ENCODE data around the gene PLEKHM3. TPM values are rescaled to one million over a fixed set of nuclear protein-coding genes. Genes with fewer than 3 reads are reported as not detected.

PLEKHM3 gene
- total RNA-seq, 4 donors from 2014 or later: 14.9 to 28.3 (median 21.0) TPM

GRCh38 chr2:208001924-208002323 is 23.4 kb downstream of the PLEKHM3 start:
- no peak for DNase-seq (ENCODE audit: low spot score in 2 of 2)

GRCh38 chr2:208000701-208001395 is 24.5 kb downstream of the PLEKHM3 start:
- no peak for DNase-seq (ENCODE audit: low spot score in 2 of 2)
- no peak for TF ChIP-seq POLR2AphosphoS5 (IDR thresholded peaks at IDR 0.05)
- no peak for TF ChIP-seq CTCF (IDR thresholded peaks at IDR 0.05)
- TF ChIP-seq POLR2A (IDR thresholded peaks at IDR 0.05): no peak
- no peak for TF ChIP-seq EP300 (IDR thresholded peaks at IDR 0.05)
- no peaks in the 10 kb centered on the region for H3K27me3 ChIP-seq
- H3K36me3 ChIP-seq: peaks cover 22% of the 10 kb centered on the region
- WGBS: 91% methylated on average over 10 of the region's 10 CpGs
- H3K27ac ChIP-seq: no peak overlapping the region
- H3K9me3 ChIP-seq: no peaks in the 10 kb centered on the region
- H3K4me3 ChIP-seq: no peak overlapping the region
- H3K4me1 ChIP-seq: peaks cover 3% of the 10 kb centered on the region

More at GRCh38 chr2:208001924-208002323, 23.4 kb downstream of the PLEKHM3 start:
- no peaks in the 10 kb centered on the region for H3K9me3 ChIP-seq
- peaks cover 22% of the 10 kb centered on the region for H3K36me3 ChIP-seq
- H3K27ac ChIP-seq: no peak overlapping the region
- H3K27me3 ChIP-seq: no peaks in the 10 kb centered on the region
- WGBS: 92% methylated on average over 5 of the region's 5 CpGs
- TF ChIP-seq POLR2A (IDR thresholded peaks at IDR 0.05) (no peak), EP300 (IDR thresholded peaks at IDR 0.05) (no peak), POLR2AphosphoS5 (IDR thresholded peaks at IDR 0.05) (no peak), CTCF (IDR thresholded peaks at IDR 0.05) (no peak)
- H3K4me1 ChIP-seq: peaks cover 3% of the 10 kb centered on the region
- no peak overlapping the region for H3K4me3 ChIP-seq

GRCh38 chr2:207996848-207997247 is 28.5 kb downstream of the PLEKHM3 start:
- Histone ChIP-seq H3K27me3 (no peaks in the 10 kb centered on the region), H3K4me1 (peaks cover 11% of the 10 kb centered on the region), H3K4me3 (no peak overlapping the region), H3K36me3 (peaks cover 22% of the 10 kb centered on the region), H3K27ac (no peak overlapping the region), H3K9me3 (no peaks in the 10 kb centered on the region)
- TF ChIP-seq POLR2A (IDR thresholded peaks at IDR 0.05) (no peak), EP300 (IDR thresholded peaks at IDR 0.05) (no peak), CTCF (IDR thresholded peaks at IDR 0.05) (no peak)
- 76% methylated on average over 2 of the region's 2 CpGs for WGBS
- no peak for DNase-seq (ENCODE audit: low spot score in 2 of 2)

- WGBS: 58% methylated on average over 3 of the region's 3 CpGs
- H3K9me3 ChIP-seq: no peaks in the 10 kb centered on the region
- H3K4me1 ChIP-seq: peaks cover 17% of the 10 kb centered on the region
- H3K27me3 ChIP-seq: no peaks in the 10 kb centered on the region
- TF ChIP-seq POLR2AphosphoS5 (IDR thresholded peaks at IDR 0.05) (no peak), EP300 (IDR thresholded peaks at IDR 0.05) (no peak), POLR2A (IDR thresholded peaks at IDR 0.05) (no peak), CTCF (IDR thresholded peaks at IDR 0.05) (no peak)
- DNase-seq (ENCODE audit: low spot score in 2 of 2): no peak
- no peak overlapping the region for H3K27ac ChIP-seq
- H3K36me3 ChIP-seq: peaks cover 13% of the 10 kb centered on the region
- H3K4me3 ChIP-seq: no peak overlapping the region
Measured at GRCh38 chr2:207995887-207996286, 29.4 kb downstream of the PLEKHM3 start.

GRCh38 chr2:207993151-207993763 is 32.1 kb downstream of the PLEKHM3 start:
- H3K4me1 ChIP-seq: peaks cover 17% of the 10 kb centered on the region
- H3K9me3 ChIP-seq: no peaks in the 10 kb centered on the region
- 79% methylated on average over 4 of the region's 4 CpGs for WGBS
- no peak for TF ChIP-seq POLR2A (IDR thresholded peaks at IDR 0.05)
- no peak for TF ChIP-seq CTCF (IDR thresholded peaks at IDR 0.05)
- no peak for TF ChIP-seq EP300 (IDR thresholded peaks at IDR 0.05)
- TF ChIP-seq POLR2AphosphoS5 (IDR thresholded peaks at IDR 0.05): no peak
- no peak overlapping the region for H3K4me3 ChIP-seq
- peaks cover 2% of the 10 kb centered on the region for H3K36me3 ChIP-seq
- H3K27me3 ChIP-seq: no peaks in the 10 kb centered on the region
- DNase-seq (ENCODE audit: low spot score in 2 of 2): no peak
- H3K27ac ChIP-seq: no peak overlapping the region
